ENCODE results near the gene SLC6A20.

The SLC6A20 gene

GRCh38 chr3:45779746-45780735 lies 16.3 kb downstream of the SLC6A20 start:
- no peak overlapping the region for H3K18ac ChIP-seq (ENCODE audit: low read length)
- H3K4me2 ChIP-seq (ENCODE audit: insufficient read depth, low read length, poor library complexity, severe bottlenecking) = no peak overlapping the region
- H3K4me1 ChIP-seq (ENCODE audit: control insufficient read depth in 2 of 2, insufficient read depth in 1 of 2, low read depth in 1 of 2, low read length in 2 of 2) = no peaks in the 10 kb centered on the region
- DNase-seq (ENCODE audit: low spot score) = no peak
- H3K9me3 ChIP-seq (replicated peaks in 1 of 2; ENCODE audit: control insufficient read depth in 2 of 2, insufficient read depth in 1 of 2, low read depth in 1 of 2, low read length in 2 of 2) = peaks cover 0 to 2% of the 10 kb centered on the region in 2 donors
- no peak overlapping the region for H3K4ac ChIP-seq (ENCODE audit: low read length)
- H3K36me3 ChIP-seq (replicated peaks in 1 of 2; ENCODE audit: control insufficient read depth in 2 of 2, insufficient read depth in 2 of 2, low read length in 2 of 2) = no peaks in the 10 kb centered on the region
- H3K14ac ChIP-seq (ENCODE audit: low read length) = no peak overlapping the region
- H2BK5ac ChIP-seq (ENCODE audit: low read length) = no peak overlapping the region
- no peak overlapping the region for H3K4me3 ChIP-seq (ENCODE audit: low read length in 2 of 2)
- no peak overlapping the region for H4K91ac ChIP-seq (ENCODE audit: low read depth, low read length, poor library complexity)
- peaks cover 0 to 18% (median 0%) of the 10 kb centered on the region in 3 experiments for H3K27me3 ChIP-seq (ENCODE audit: control insufficient read depth in 3 of 3, insufficient read depth in 3 of 3, low read depth in 1 of 3, low read length in 3 of 3)
- no peak overlapping the region for H2BK120ac ChIP-seq (ENCODE audit: low read depth, low read length)
- no peak overlapping the region for H3K23ac ChIP-seq (ENCODE audit: low read depth, low read length, poor library complexity)
- peak overlapping the region; percentile 6 for H2BK15ac ChIP-seq (ENCODE audit: low read length)
- no peak overlapping the region for H3K27ac ChIP-seq (replicated peaks; ENCODE audit: low read length)
- H2AFZ ChIP-seq (ENCODE audit: low read length) = no peak overlapping the region
- peak overlapping the region; percentile 56 for H2AK5ac ChIP-seq (ENCODE audit: low read depth, low read length)
- no peak overlapping the region for H3K9ac ChIP-seq (ENCODE audit: low read depth, low read length, poor library complexity)
- H3K79me1 ChIP-seq (ENCODE audit: low read depth, low read length) = no peaks in the 10 kb centered on the region
- H4K8ac ChIP-seq (ENCODE audit: low read depth, low read length) = no peak overlapping the region
- WGBS, 2 donors (ENCODE audit: extremely low coverage in 2 of 2, insufficient read length in 2 of 2, insufficient replicate concordance in 1 of 2) = no CpG with 5 or more reads among the region's 35 CpGs
- H2BK12ac ChIP-seq (ENCODE audit: low read length) = no peak overlapping the region

- no peak overlapping the region for H2BK120ac ChIP-seq (ENCODE audit: low read depth, low read length)
- no peak overlapping the region for H3K4me2 ChIP-seq (ENCODE audit: insufficient read depth, low read length, poor library complexity, severe bottlenecking)
- H3K27me3 ChIP-seq (ENCODE audit: control insufficient read depth in 3 of 3, insufficient read depth in 3 of 3, low read depth in 1 of 3, low read length in 3 of 3) = peaks cover 0 to 14% (median 0%) of the 10 kb centered on the region in 3 experiments
- H2BK15ac ChIP-seq (ENCODE audit: low read length) = no peak overlapping the region
- H2AFZ ChIP-seq (ENCODE audit: low read length) = no peak overlapping the region
- H4K8ac ChIP-seq (ENCODE audit: low read depth, low read length) = no peak overlapping the region
- no peak overlapping the region for H3K23ac ChIP-seq (ENCODE audit: low read depth, low read length, poor library complexity)
- DNase-seq (ENCODE audit: low spot score) = no peak
- H2BK5ac ChIP-seq (ENCODE audit: low read length) = no peak overlapping the region
- WGBS, 2 donors (ENCODE audit: extremely low coverage in 2 of 2, insufficient read length in 2 of 2, insufficient replicate concordance in 1 of 2) = no CpG with 5 or more reads among the region's 3 CpGs
- H3K18ac ChIP-seq (ENCODE audit: low read length) = peak overlapping the region; percentile 1
- no peaks in the 10 kb centered on the region for H3K79me1 ChIP-seq (ENCODE audit: low read depth, low read length)
- no peak overlapping the region for H3K4ac ChIP-seq (ENCODE audit: low read length)
- no peak overlapping the region for H3K27ac ChIP-seq (replicated peaks; ENCODE audit: low read length)
- no peaks in the 10 kb centered on the region for H3K9me3 ChIP-seq (replicated peaks in 1 of 2; ENCODE audit: control insufficient read depth in 2 of 2, insufficient read depth in 1 of 2, low read depth in 1 of 2, low read length in 2 of 2)
- H3K4me1 ChIP-seq (ENCODE audit: control insufficient read depth in 2 of 2, insufficient read depth in 1 of 2, low read depth in 1 of 2, low read length in 2 of 2) = no peaks in the 10 kb centered on the region
- no peak overlapping the region for H4K91ac ChIP-seq (ENCODE audit: low read depth, low read length, poor library complexity)
- H3K4me3 ChIP-seq (ENCODE audit: low read length in 2 of 2) = no peak overlapping the region
- H3K14ac ChIP-seq (ENCODE audit: low read length) = no peak overlapping the region
- peak overlapping the region; percentile 1 for H3K9ac ChIP-seq (ENCODE audit: low read depth, low read length, poor library complexity)
- no peak overlapping the region for H2AK5ac ChIP-seq (ENCODE audit: low read depth, low read length)
- no peak overlapping the region for H2BK12ac ChIP-seq (ENCODE audit: low read length)
- H3K36me3 ChIP-seq (replicated peaks in 1 of 2; ENCODE audit: control insufficient read depth in 2 of 2, insufficient read depth in 2 of 2, low read length in 2 of 2) = no peaks in the 10 kb centered on the region
Measured at GRCh38 chr3:45778761-45779201, 17.6 kb downstream of the SLC6A20 start.

- H3K27ac ChIP-seq (replicated peaks; ENCODE audit: low read length) = no peak overlapping the region
- no peaks in the 10 kb centered on the region for H3K79me1 ChIP-seq (ENCODE audit: low read depth, low read length)
- no peak overlapping the region for H2AFZ ChIP-seq (ENCODE audit: low read length)
- no peak overlapping the region for H2AK5ac ChIP-seq (ENCODE audit: low read depth, low read length)
- no peak overlapping the region for H3K9ac ChIP-seq (ENCODE audit: low read depth, low read length, poor library complexity)
- no peak overlapping the region for H4K91ac ChIP-seq (ENCODE audit: low read depth, low read length, poor library complexity)
- peaks cover 0 to 10% (median 0%) of the 10 kb centered on the region in 3 experiments for H3K27me3 ChIP-seq (ENCODE audit: control insufficient read depth in 3 of 3, insufficient read depth in 3 of 3, low read depth in 1 of 3, low read length in 3 of 3)
- H4K8ac ChIP-seq (ENCODE audit: low read depth, low read length) = no peak overlapping the region
- no peak for DNase-seq (ENCODE audit: low spot score)
- H3K4me2 ChIP-seq (ENCODE audit: insufficient read depth, low read length, poor library complexity, severe bottlenecking) = no peak overlapping the region
- H3K36me3 ChIP-seq (replicated peaks in 1 of 2; ENCODE audit: control insufficient read depth in 2 of 2, insufficient read depth in 2 of 2, low read length in 2 of 2) = no peaks in the 10 kb centered on the region
- H2BK120ac ChIP-seq (ENCODE audit: low read depth, low read length) = no peak overlapping the region
- WGBS, 2 donors (ENCODE audit: extremely low coverage in 2 of 2, insufficient read length in 2 of 2, insufficient replicate concordance in 1 of 2) = no CpG with 5 or more reads among the region's 11 CpGs
- no peak overlapping the region for H2BK15ac ChIP-seq (ENCODE audit: low read length)
- no peak overlapping the region for H3K14ac ChIP-seq (ENCODE audit: low read length)
- H3K18ac ChIP-seq (ENCODE audit: low read length) = no peak overlapping the region
- no peak overlapping the region for H2BK5ac ChIP-seq (ENCODE audit: low read length)
- H3K4me1 ChIP-seq (ENCODE audit: control insufficient read depth in 2 of 2, insufficient read depth in 1 of 2, low read depth in 1 of 2, low read length in 2 of 2) = no peaks in the 10 kb centered on the region
- no peak overlapping the region for H3K4ac ChIP-seq (ENCODE audit: low read length)
- H3K4me3 ChIP-seq (ENCODE audit: low read length in 2 of 2) = no peak overlapping the region
- H3K9me3 ChIP-seq (replicated peaks in 1 of 2; ENCODE audit: control insufficient read depth in 2 of 2, insufficient read depth in 1 of 2, low read depth in 1 of 2, low read length in 2 of 2) = no peaks in the 10 kb centered on the region
- H2BK12ac ChIP-seq (ENCODE audit: low read length) = no peak overlapping the region
- H3K23ac ChIP-seq (ENCODE audit: low read depth, low read length, poor library complexity) = no peak overlapping the region
Measured at GRCh38 chr3:45777746-45778386, 18.5 kb downstream of the SLC6A20 start.
